ENCODE measurements around the gene DGKB.

The DGKB gene

DNA sequence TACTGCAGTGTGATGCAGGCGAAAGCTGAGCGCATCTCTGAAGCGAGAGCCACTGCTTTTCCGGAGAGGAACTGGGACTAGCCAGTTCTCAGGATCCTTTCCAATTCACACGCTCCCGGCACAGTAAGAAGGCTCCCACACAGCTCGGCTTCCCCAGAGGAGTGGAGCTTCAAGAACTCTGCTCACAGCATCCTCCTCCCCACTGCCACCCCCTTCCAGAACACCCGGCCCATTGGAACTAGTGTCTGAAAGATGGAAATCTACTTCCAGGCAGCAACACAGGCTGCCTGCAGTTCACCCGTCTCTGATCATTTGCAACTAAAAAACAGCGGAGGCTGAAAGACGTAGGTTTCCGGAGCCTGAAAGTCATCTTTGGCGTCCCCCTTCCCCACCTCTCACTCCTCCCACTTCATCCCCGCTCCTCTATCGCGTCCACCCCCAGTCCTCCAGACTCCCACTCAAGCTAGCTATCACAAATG lies at the start of gene DGKB:
TSS of gene DGKB (minus strand) at position 163 of the 479 bp plus-strand sequence.
- DNase-seq, result peak; percentile 56

DNA sequence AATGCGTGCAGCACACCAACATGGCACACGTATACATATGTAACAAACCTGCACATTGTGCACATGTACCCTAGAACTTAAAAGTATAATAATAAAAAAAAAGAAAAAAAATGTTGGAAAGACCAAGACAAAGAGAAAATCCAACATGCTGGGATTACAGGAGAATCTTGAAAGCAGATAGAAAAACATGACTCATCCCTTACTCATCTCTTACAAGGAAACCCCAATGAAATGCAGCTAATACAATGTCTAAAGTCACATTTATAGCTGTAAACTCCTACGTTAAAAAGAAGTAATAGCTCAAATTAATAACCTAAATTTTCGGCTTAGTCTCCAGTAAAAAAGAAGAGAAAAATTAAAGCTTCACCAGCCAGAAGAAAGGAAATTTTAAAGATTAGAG lies 47.5 kb upstream of the DGKB start:
- no peak for DNase-seq

DNA sequence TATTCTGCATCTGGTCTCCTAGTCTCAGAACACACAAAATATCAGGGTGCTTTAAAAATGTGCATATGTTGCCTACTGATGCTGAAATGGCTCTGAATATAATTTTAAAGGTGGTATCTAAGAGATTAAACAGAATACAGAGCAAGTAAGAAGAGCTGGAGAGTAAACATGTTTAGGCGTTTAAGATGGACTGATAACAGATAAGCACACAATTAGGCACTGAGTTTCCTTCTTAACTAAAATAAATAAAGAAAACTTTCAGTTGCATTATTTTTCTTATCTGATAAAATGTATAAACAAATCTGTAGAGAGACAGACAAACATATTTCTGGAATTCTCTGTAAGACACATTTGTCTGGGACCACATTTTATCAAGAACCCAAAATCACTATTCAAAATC lies 35.6 kb upstream of the DGKB start:
- DNase-seq, result no peak

DNA sequence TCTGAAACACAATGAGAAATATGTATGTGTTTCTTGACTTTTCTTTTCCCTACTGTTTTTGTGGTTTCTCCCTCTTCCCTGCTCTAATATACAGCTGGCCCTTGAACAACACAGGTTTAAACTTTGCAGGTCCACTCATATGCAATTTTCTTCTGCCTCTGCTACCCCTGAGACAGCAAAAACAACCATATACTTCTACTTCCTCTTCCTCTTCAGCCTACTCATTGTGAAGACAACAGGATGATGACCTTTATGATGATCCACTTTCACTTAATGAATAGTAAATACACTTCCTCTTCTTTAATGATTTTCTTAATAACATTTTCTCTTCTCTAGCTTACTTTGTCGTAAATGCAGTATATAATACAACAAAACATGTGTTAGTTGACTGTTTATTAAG lies 35.0 kb upstream of the DGKB start:
- DNase-seq, result no peak

DNA sequence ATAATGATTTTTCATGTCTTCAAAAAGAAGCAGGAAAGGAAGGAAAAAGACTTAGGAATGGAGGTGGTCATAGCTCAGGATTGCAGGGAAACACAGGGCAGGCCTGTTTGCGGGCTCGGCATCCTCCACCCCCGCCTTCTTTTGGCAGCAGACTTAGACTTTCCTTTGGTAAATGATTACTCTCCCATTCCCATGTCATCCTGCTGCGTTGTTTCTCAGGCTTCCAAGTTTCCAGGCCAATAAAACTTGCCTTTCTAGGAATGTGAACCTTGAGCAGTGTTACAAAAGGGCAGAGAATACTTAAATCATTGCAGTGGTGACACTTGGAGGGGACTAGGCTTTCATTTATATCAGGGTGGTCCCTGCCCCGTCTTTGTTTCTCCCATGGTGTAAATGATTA lies 34.0 kb upstream of the DGKB start:
- DNase-seq, result no peak

DNA sequence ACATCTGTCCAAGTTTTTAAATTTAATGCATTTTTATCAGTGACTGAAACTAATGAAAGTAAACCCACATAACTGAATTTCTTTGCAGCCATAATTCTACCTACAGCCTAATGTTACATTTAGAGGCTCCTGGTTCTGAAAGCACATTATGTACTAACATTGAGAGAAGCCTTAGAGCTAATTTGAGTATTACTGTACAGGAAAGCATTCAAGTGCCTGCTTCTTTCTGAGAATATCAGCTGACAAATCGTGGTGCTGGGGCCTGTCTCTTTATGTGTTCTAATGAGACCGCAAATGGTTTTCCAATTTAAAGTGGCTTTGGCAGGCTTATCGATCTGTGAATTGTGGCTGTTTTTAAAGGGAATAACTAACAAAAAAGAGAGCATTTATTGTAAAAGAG lies 32.3 kb upstream of the DGKB start:
- no peak for DNase-seq

DNA sequence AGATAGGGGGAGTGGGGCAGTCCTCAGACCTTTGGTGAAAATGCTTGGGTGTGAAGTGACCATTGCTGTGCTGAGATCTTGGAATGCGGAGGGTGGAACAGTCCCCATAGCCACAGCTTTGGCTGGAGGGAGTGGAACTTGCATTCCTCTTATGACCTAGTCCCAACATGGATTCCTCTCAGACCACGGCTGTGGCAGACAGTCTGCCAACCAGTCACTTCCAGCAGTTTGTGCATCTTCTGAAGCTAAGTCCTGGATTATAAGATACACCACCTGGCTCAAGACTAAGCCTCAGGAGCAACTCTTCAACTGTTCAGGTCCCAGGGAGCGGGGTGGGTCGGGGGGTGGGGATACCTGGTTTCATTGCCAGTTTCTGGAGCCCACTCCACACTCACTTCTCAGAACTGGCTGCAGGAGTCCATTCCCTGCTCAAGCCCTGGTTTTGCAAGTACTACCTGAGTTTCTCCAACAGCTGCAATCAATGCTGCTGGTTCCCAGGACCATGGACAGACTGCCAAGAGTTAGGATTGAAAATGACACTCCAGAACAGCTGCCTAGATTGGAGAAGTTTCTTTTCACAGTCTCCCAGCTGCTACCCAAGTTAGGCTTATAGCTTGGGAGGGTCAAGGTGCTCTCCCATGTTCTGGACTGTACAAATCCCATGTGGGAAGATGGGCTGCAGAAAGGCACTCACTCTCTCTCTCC lies 29.1 kb upstream of the DGKB start:
- no peak for DNase-seq

DNA sequence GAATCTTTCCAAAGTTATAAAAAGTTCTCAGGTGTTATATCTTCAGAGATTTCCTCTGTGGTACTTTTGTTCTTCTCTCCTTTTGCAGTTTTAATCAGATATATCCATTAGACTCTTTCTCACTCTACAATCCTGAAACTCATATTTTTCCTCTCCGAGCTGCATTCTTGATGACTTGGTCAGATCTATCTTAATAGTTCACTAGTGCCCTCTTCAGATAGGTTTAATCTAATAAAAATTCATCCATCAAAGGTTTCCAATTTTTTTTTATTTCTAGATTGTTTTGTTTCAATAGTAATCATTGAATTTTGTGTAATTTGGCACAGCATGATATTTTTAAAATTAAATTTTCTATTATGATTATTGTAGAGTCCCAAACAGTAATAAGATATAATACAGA lies 21.8 kb upstream of the DGKB start:
- peak; percentile 35 for DNase-seq

DNA sequence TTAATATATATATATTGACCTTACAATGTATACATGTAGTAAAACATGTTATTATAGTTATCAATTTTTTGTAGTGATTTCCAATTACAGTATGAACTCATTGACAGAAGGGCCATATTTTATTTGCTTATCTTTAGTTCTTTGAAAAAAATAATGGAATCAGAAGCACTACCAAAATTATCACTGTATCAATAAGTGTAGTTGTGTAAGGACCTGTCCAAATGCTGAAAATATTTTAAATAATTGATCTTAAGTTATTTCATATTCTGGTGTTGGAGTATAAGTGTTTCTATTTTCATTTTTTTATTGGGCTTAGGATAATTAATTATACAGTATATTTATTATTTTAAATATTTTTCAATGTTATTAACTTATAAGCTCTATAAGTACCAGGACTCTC lies 8.5 kb upstream of the DGKB start:
- no peak for DNase-seq

DNA sequence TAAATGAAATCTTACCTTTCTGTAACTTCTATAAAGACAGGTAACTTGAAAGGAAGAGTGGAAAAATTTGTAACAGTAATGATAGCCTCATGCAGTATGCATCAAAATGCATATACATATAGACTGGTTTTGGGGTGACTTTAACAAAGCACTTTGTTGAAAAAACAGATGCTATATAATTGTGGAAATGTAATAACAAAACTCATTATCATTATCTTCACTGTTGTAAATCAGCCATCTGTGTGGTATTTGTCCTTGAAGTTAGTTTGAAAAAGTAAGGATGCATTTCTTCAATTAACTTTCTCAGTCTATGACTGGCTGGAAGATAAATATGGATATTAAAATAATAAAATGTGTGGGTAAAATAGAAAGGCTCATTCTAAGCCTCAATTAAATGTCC lies 6.1 kb upstream of the DGKB start:
- no peak for DNase-seq

DNA sequence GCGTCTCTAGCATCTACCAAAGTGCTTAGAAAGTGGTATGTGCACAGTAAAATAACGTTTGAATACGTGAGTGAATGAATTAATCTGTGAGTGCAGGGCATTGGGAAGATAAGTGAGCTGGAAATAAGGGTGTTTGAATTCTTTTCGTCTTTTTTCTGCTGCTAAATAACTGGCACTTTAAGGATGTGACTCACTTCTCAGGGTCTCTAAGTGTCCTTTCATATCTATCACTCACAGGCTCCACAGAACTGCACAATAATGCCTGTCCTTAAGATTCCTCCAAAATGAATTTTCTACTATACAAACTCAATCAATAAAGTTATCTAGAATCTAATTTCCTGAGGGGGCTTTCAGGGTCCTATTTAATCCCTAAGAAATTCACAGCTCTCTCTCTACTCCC lies 3.2 kb upstream of the DGKB start:
- DNase-seq, result no peak

DNA sequence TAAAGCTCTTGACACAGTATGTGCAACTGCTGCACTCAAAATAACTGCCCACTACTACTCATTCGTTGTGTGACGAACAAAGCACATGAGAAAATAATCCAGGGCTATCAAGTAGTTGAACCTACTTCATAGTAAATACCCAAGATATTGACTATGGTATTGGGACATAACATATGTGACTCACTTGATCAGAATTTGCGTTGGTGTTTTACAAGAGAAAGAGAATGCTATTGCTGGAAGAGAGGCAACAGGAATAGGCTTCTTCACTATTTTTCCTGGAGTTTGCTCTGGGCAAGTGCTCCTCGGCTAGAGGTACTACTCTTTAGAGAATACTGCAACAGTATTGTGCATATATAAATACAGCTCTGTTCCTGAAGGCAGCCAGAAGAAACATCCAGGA lies 2.5 kb downstream of the DGKB start:
- DNase-seq, result no peak

DNA sequence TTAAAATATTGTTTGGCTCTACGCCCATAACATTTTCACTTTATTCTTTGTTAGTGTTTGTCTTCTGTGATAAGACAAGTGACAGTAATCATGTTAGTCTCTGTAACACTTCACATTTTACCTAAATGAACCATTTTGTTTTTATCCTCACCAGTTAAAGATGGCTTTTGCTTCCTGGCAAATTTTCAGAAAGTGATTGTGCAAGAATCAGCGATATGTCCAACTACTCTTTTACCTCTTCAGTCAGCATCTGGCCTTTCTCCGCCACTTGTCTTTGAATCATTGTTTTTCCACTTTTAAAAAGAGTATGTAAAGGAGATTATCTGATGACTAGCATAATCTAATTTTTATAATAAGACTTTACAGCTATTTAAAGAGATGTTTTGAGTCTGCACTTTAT lies 3.5 kb downstream of the DGKB start:
- DNase-seq, result peak; percentile 79

DNA sequence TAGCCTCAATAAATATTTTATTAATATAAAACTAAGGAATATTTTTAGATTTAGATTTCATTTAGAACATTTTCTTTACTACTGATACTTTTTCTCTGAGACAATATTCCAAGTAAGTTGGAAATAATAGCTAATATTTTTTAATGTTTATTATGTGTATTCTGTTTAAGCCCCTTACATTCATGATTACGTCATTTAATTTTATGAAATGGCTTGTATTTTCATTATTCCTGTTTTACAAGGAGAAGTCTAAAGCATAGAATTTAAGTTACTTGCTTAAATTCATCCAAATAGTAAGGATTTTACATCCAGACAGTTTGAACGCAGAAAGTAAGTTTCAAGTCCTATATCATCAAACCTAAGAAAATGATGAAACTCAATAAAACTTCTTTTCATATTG lies 6.1 kb downstream of the DGKB start:
- no peak for DNase-seq

DNA sequence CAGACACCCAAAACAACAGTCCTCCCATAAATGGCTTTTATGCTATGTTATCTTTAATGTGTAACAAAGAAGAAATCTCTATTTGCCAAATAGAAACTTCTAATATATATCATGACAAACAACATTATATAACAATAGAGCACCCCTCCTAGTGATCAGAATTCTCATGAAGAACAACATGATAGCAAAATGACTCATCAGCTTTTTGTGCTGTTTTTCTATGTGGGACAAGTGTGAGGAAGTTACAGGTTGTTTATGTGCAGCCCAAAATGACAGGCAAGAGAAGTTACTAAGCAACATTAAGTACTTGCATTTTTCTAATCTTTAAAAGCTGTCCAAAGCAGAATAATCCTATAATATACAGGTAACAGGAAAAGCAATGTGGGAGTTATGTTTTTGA lies 7.7 kb downstream of the DGKB start:
- no peak for DNase-seq

DNA sequence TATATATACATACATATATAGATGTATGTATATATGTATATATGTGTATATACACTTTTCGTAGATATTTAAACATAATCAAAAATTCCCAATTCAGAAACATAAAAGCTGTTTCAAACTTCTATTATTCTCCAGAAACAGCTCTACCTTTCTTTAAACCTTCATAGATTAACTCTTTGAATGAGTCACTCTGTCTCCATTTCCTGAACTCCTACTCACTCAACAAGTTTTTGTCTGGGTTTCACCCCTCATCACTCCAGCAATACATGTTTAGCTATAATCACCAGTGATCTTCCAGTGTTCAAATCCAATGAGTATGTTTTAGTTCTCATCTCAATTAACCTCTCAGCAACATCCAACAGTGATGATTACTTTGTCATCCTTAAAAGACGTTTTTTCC lies 9.6 kb downstream of the DGKB start:
- no peak for DNase-seq

DNA sequence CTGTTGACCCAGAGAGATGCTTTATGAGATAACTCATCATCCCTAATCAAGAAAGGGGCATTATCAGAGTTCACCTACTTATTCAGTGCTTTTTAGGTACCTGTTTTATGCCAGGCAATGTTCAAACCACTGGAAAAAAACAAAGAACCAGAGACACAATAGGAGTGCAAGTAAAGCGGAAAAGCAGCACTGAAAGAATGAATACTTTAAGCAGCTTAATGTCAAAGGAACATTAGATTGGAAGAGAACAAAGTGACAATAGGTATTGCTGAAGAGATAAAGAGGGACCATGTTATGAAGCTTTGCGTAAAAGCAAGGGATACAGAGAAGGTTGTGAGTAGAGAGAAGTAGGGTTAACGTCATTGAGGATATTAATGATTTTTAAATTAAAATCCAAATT lies 11.3 kb downstream of the DGKB start:
- no peak for DNase-seq

DNA sequence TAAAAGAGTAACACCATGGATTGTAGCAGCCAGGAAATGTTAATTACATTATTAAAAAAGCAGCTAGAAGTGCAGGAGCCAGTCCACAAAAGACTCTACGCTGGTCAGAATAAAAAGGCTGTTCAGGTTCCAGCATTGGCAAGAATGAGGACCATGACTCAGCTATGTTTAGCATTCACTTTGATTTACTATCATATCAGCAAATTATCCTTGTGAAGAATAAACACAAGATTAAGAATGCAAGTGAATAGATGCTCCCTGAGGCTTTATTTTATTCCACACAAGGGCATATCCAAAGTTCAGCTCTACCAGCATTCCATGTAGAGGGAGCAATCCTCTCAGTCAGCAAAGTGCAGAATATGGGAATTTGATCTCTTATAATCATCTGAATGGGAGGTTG lies 13.6 kb downstream of the DGKB start:
- no peak for DNase-seq

DNA sequence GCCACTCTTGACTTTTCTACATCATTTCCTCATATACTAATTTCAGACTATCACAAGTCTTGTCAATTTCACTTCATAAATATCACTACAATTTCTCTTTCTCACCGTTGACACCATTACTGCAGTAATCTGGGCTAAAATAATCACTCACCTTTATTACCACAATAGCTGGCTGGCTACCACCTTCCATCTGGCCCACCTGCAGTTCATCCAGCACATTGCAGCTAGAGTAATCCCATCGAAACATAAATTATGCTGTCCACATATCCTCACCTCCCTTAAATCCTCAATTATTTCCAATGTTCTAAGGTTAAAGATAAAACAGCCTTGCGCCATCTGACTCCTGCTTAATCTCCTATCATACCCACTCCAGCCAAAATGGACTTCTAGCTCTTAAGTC lies 16.0 kb downstream of the DGKB start:
- DNase-seq, result no peak

DNA sequence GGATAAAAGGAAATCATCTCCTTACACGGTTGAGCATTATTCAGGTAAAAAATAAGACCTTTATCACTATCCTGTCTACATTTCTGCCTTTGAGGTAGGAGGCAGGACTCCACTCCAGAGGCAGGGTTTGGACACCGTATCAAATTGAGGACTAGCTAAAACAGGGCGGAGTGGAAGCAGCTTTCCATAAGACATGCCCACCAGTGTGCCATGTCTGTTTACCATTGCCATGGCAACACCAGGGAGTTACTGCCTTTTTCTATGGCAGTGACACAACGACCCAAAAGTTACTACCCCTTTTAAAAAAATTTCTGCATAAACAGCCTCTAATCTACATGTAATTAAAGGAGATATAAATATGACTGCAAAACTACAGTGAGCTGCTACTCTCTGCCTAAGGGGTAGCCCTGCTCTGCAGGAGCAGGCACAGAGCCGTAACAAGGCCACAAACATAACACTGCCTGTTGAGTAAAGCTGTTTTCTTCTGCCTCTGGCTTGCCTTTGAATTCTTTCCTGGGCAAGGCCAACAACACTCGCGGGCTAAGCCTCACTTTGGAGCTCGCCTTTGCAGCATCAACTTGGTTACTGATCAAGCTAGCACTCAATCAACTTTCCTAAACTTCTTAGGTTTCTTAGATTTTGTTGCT lies 26.5 kb downstream of the DGKB start:
- DNase-seq, result no peak

DNA sequence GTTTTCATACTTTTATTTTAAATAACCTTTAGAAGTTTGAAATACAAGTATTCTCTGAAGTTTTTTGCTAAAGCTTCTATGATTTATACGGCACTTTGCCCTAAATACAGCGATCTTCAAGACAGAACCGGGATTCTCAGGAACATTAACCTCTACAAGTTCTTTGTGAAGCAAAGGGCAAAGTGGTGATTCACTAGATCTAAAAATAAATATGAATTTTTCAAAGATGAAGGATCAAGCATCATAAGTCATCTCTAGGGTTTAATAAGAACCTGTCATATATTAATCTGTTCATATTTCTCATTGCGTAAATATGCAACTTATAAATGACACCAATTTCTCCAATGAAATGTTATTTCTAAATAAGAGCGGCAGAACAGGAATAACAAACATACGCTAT lies 30.7 kb downstream of the DGKB start:
- DNase-seq, result no peak

DNA sequence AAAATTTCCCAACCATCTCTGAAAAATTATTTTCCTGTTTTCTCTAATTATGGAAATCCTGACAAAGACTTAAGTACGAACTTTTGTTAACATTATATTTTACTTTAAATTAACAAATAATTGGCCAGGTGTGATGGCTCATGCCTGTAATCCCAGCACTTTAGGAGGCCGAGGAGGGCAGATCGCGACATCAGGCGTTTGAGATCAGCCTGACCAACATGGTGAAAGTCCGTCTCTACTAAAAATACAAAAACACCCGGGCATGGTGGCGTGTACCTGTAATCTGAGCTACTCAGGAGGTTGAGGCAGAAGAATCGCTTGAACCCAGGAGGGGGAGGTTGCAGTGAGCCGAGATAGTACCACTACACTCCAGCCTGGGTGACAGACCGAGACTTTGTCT lies 32.2 kb downstream of the DGKB start:
- DNase-seq, result no peak

DNA sequence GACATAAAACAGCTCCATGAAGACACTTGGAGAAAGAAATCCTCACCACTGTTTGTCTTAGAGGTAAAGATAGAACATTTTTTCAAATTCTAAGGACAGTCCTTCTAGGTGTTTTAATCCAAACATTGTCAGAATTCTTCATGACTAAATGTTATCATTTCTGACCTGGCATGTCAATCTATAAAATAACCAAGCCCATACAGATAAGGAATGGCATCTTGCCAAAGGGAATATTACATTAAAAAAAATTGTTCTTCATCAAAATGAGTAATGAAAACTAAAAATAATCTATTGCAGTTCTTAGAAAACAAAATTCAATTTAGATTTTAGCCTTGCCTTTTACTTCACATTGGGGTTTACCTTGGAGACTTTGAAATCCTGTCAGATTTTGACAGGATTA lies 33.6 kb downstream of the DGKB start:
- no peak for DNase-seq

DNA sequence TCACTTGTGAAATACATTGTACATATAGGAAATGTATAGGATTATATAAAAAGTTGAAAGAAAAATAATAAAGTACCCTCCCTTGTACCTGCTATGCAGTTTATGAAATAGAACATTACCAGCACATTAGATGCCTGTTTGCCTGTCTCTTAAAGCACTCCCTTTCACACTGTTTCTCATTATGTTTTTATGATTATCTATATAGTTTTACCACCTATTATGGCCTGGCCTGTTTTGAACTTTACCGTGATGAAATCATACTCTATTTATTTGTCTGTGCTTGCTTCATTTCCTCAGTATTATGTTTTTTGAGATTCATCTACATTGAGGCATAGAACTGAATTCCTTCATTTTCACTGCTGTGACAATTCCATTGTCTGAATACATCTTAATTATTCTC lies 41.1 kb downstream of the DGKB start:
- DNase-seq, result no peak

DNA sequence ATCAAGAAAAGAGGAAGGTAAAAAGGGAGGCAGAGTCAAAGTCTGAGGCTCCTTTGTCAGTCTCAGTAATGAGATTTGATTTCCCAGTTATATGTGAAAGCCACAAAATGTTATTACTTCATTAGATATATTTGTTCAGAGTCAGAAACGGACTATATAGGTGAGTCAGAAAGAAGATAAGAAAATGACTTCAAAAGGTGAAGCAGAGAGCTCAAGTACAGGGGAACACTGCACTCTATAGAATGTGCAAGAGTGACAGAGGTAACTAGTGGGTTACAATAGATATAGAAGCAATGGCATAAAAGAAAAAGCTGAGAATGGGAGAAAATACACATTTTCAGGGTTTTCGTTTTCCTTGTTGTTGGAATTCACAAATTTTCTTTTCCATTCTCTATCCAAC lies 43.3 kb downstream of the DGKB start:
- no peak for DNase-seq

Measured in COR-L47 (cell line).